Muscle layer of colon (tissue), 2 donors: ENCODE results near the gene LACRT.

Source experiments
- H3K27ac ChIP-seq: one replicate; pipeline ENCODE4 v1.7.0; 2013; ENCODE audit warnings: low read depth, mild to moderate bottlenecking, low read length, moderate library complexity
- H3K27me3 ChIP-seq, 2 donors: one replicate each; pipeline ENCODE4 v1.7.0; 2013; ENCODE audit warnings: low read length in 2 of 2, mild to moderate bottlenecking in 2 of 2; ENCODE audit not compliant: insufficient read depth in 2 of 2, control insufficient read depth in 1 of 2
- H3K36me3 ChIP-seq: one replicate; pipeline ENCODE4 v1.7.0; 2013; ENCODE audit warnings: mild to moderate bottlenecking, low read length; ENCODE audit not compliant: insufficient read depth
- H3K4me1 ChIP-seq: one replicate; pipeline ENCODE4 v1.7.0; 2013; ENCODE audit warnings: mild to moderate bottlenecking, low read length; ENCODE audit not compliant: insufficient read depth
- H3K4me3 ChIP-seq, 2 donors: one replicate each; pipeline ENCODE4 v1.7.0; 2013; ENCODE audit warnings: low read length in 2 of 2, low read depth in 1 of 2, mild to moderate bottlenecking in 1 of 2, moderate library complexity in 1 of 2
- H3K9ac ChIP-seq: one replicate; pipeline ENCODE4 v1.7.0; 2013; ENCODE audit warnings: low read length
- H3K9me3 ChIP-seq: one replicate; pipeline ENCODE4 v1.7.0; 2013; ENCODE audit warnings: mild to moderate bottlenecking, low read length
- donor health status: abdominal sarcoma.
- donor health status: Adenocarcinoma of cecum.

Gene LACRT

GRCh38 chr12:54611715-54612149, 23.0 kb downstream of the LACRT start:
- Histone ChIP-seq H3K36me3 (no peaks in the 10 kb centered on the region), H3K9me3 (no peaks in the 10 kb centered on the region), H3K9ac (no peak overlapping the region), H3K27ac (no peak overlapping the region), H3K27me3 (no peaks in the 10 kb centered on the region), H3K4me1 (no peaks in the 10 kb centered on the region), H3K4me3 (no peak overlapping the region)

GRCh38 chr12:54608769-54609168, 25.9 kb downstream of the LACRT start:
- H3K36me3 ChIP-seq = no peaks in the 10 kb centered on the region
- H3K27ac ChIP-seq = no peak overlapping the region
- no peaks in the 10 kb centered on the region for H3K4me1 ChIP-seq
- H3K27me3 ChIP-seq = no peaks in the 10 kb centered on the region
- H3K9me3 ChIP-seq = no peaks in the 10 kb centered on the region
- H3K9ac ChIP-seq = no peak overlapping the region
- no peak overlapping the region for H3K4me3 ChIP-seq

GRCh38 chr12:54608156-54608555, 26.5 kb downstream of the LACRT start:
- Histone ChIP-seq H3K27me3 (no peaks in the 10 kb centered on the region), H3K9me3 (no peaks in the 10 kb centered on the region), H3K27ac (no peak overlapping the region), H3K4me3 (no peak overlapping the region), H3K4me1 (no peaks in the 10 kb centered on the region), H3K36me3 (no peaks in the 10 kb centered on the region), H3K9ac (no peak overlapping the region)

- no peak overlapping the region for H3K27ac ChIP-seq
- no peak overlapping the region for H3K4me3 ChIP-seq
- H3K9me3 ChIP-seq = no peaks in the 10 kb centered on the region
- no peaks in the 10 kb centered on the region for H3K27me3 ChIP-seq
- no peaks in the 10 kb centered on the region for H3K4me1 ChIP-seq
- no peak overlapping the region for H3K9ac ChIP-seq
- no peaks in the 10 kb centered on the region for H3K36me3 ChIP-seq
These were observed 28.1 kb downstream of the LACRT start for GRCh38 chr12:54606556-54606955.

GRCh38 chr12:54605138-54605970, 29.3 kb downstream of the LACRT start:
- Histone ChIP-seq H3K4me3 (no peak overlapping the region), H3K9me3 (no peaks in the 10 kb centered on the region), H3K4me1 (no peaks in the 10 kb centered on the region), H3K36me3 (no peaks in the 10 kb centered on the region), H3K27ac (no peak overlapping the region), H3K9ac (no peak overlapping the region), H3K27me3 (no peaks in the 10 kb centered on the region)

GRCh38 chr12:54604436-54604835, 30.3 kb downstream of the LACRT start:
- no peaks in the 10 kb centered on the region for H3K27me3 ChIP-seq
- H3K27ac ChIP-seq = no peak overlapping the region
- H3K4me3 ChIP-seq = no peak overlapping the region
- no peaks in the 10 kb centered on the region for H3K36me3 ChIP-seq
- H3K9ac ChIP-seq = no peak overlapping the region
- H3K4me1 ChIP-seq = no peaks in the 10 kb centered on the region
- no peaks in the 10 kb centered on the region for H3K9me3 ChIP-seq

GRCh38 chr12:54603872-54604271, 30.8 kb downstream of the LACRT start:
- H3K27ac ChIP-seq = no peak overlapping the region

GRCh38 chr12:54603173-54603814, 31.4 kb downstream of the LACRT start:
- H3K27me3 ChIP-seq = no peaks in the 10 kb centered on the region
- no peaks in the 10 kb centered on the region for H3K9me3 ChIP-seq
- H3K27ac ChIP-seq = no peak overlapping the region

More at GRCh38 chr12:54603872-54604271, 30.8 kb downstream of the LACRT start:
- Histone ChIP-seq H3K9ac (no peak overlapping the region), H3K27me3 (no peaks in the 10 kb centered on the region), H3K36me3 (no peaks in the 10 kb centered on the region), H3K9me3 (no peaks in the 10 kb centered on the region), H3K4me1 (no peaks in the 10 kb centered on the region), H3K4me3 (no peak overlapping the region)

GRCh38 chr12:54602661-54603060, 32.0 kb downstream of the LACRT start:
- no peaks in the 10 kb centered on the region for H3K9me3 ChIP-seq
- H3K36me3 ChIP-seq = no peaks in the 10 kb centered on the region
- no peak overlapping the region for H3K27ac ChIP-seq
- H3K4me3 ChIP-seq = no peak overlapping the region
- no peaks in the 10 kb centered on the region for H3K27me3 ChIP-seq
- H3K4me1 ChIP-seq = no peaks in the 10 kb centered on the region
- no peak overlapping the region for H3K9ac ChIP-seq

More at GRCh38 chr12:54603173-54603814, 31.4 kb downstream of the LACRT start:
- Histone ChIP-seq H3K4me3 (no peak overlapping the region), H3K9ac (no peak overlapping the region), H3K4me1 (no peaks in the 10 kb centered on the region), H3K36me3 (no peaks in the 10 kb centered on the region)

- Histone ChIP-seq H3K4me1 (no peaks in the 10 kb centered on the region), H3K9me3 (no peaks in the 10 kb centered on the region), H3K9ac (no peak overlapping the region), H3K27me3 (no peaks in the 10 kb centered on the region), H3K36me3 (no peaks in the 10 kb centered on the region), H3K4me3 (no peak overlapping the region), H3K27ac (no peak overlapping the region)
These were observed 32.9 kb downstream of the LACRT start for GRCh38 chr12:54601841-54602240.

GRCh38 chr12:54598970-54599369, 35.7 kb downstream of the LACRT start:
- H3K4me1 ChIP-seq = no peaks in the 10 kb centered on the region
- no peak overlapping the region for H3K27ac ChIP-seq
- H3K9me3 ChIP-seq = no peaks in the 10 kb centered on the region
- no peaks in the 10 kb centered on the region for H3K36me3 ChIP-seq
- no peak overlapping the region for H3K4me3 ChIP-seq
- no peak overlapping the region for H3K9ac ChIP-seq
- H3K27me3 ChIP-seq = no peaks in the 10 kb centered on the region
